PC-9 (cell line): ENCODE measurements around the gene CLEC12A.

Source experiments
- EZH2 ChIP-seq: fragments of 200-600 bp; sonication (generic); IDR thresholded peaks from 2 replicates; pipeline ENCODE4 v1.8.0; 2017; ENCODE audit warnings: antibody characterized with exemption, low read depth
- TF ChIP-seq, protein P1 (sequence below): fragments of 200-600 bp; sonication (generic); conservative IDR thresholded peaks from 2 replicates; pipeline ENCODE4 v1.6.1; 2017; ENCODE audit warnings: mixed run types, antibody characterized with exemption, mild to moderate bottlenecking, moderate library complexity

DNA sequence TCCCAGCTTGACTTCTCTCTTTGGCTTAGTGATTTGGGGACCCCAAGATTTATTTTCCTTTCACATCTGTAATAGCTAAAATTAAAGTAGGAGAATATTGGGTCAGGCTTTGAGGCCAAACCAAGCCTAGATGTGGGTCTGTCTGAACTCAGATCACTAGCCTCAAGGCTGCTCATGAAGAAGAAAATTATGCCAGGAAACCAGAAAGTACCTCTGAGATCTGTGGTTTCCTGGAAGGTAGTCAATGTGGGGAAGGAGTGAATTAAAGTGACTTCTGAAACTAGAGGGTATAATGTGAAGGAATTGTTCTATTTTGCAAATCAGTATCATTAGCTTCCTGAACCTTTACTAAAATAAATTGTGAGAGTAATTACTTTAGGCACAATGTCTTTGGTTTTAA is 13.4 kb upstream of the CLEC12A start:
- TF ChIP-seq, protein P1, sequence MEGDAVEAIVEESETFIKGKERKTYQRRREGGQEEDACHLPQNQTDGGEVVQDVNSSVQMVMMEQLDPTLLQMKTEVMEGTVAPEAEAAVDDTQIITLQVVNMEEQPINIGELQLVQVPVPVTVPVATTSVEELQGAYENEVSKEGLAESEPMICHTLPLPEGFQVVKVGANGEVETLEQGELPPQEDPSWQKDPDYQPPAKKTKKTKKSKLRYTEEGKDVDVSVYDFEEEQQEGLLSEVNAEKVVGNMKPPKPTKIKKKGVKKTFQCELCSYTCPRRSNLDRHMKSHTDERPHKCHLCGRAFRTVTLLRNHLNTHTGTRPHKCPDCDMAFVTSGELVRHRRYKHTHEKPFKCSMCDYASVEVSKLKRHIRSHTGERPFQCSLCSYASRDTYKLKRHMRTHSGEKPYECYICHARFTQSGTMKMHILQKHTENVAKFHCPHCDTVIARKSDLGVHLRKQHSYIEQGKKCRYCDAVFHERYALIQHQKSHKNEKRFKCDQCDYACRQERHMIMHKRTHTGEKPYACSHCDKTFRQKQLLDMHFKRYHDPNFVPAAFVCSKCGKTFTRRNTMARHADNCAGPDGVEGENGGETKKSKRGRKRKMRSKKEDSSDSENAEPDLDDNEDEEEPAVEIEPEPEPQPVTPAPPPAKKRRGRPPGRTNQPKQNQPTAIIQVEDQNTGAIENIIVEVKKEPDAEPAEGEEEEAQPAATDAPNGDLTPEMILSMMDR: no peak
- TF ChIP-seq EZH2: no peak
